ENCODE measurements around the gene SALL4. TPM values are rescaled to one million over a fixed set of nuclear protein-coding genes. Genes with fewer than 3 reads are reported as not detected.

Gene SALL4
- total and polyA plus RNA-seq, 2 experiments from 2014 or later, result 122 to 227 TPM

- H3K9me3 Mint-ChIP-seq, result no peaks in the 10 kb centered on the region
- peaks cover 21% of the 10 kb centered on the region for H3K27me3 Mint-ChIP-seq (ENCODE audit: insufficient read depth, low read depth, poor library complexity)
- no peaks in the 10 kb centered on the region for H3K27me3 ChIP-seq (ENCODE audit: insufficient read depth)
- peak overlapping the region; percentile 98 for H3K27ac Mint-ChIP-seq
- peaks cover 13% of the 10 kb centered on the region for H3K4me1 ChIP-seq (ENCODE audit: insufficient read depth)
- no peaks in the 10 kb centered on the region for H3K36me3 ChIP-seq (ENCODE audit: insufficient read depth)
- no peak for DNase-seq (ENCODE audit: low spot score)
- peaks cover 18% of the 10 kb centered on the region for H3K36me3 Mint-ChIP-seq (ENCODE audit: low read depth)
- H3F3A ChIP-seq (replicated peaks; ENCODE audit: low read depth), result no peaks in the 10 kb centered on the region
- H3K9me2 ChIP-seq (ENCODE audit: insufficient read depth), result no peaks in the 10 kb centered on the region
- peak overlapping the region; percentile 97 for H3K27ac ChIP-seq (ENCODE audit: low read depth)
- H2AFZ ChIP-seq, result no peak overlapping the region
- peak overlapping the region; percentile 97 for H3K4me3 Mint-ChIP-seq
- no peak for TF ChIP-seq STAT1 (IDR thresholded peaks at IDR 0.05; ENCODE audit: unreplicated experiment)
- no peak for TF ChIP-seq EZH2phosphoT487 (IDR thresholded peaks at IDR 0.05; ENCODE audit: unreplicated experiment)
- no peak for TF ChIP-seq REST (IDR thresholded peaks at IDR 0.05; ENCODE audit: unreplicated experiment)
- TF ChIP-seq ETS1 (IDR thresholded peaks at IDR 0.05), result no peak
- no peak for TF ChIP-seq CTCF (conservative IDR thresholded peaks at IDR 0.05; ENCODE audit: low read depth in 2 of 2)
- no peak for TF ChIP-seq ZNF114 (CRISPR knock-in tag; IDR thresholded peaks at IDR 0.05)
- TF ChIP-seq JUNB (IDR thresholded peaks at IDR 0.05; ENCODE audit: unreplicated experiment), result no peak
- no peak for TF ChIP-seq ZNF331 (CRISPR knock-in tag; IDR thresholded peaks at IDR 0.05; ENCODE audit: low read depth)
- no peak for TF ChIP-seq EZH2 (IDR thresholded peaks at IDR 0.05; ENCODE audit: low read depth, unreplicated experiment)
- no peak for TF ChIP-seq POLR2AphosphoS5 (IDR thresholded peaks at IDR 0.05; ENCODE audit: low read depth)
- TF ChIP-seq CREB1 (CRISPR knock-in tag; IDR thresholded peaks at IDR 0.05; ENCODE audit: low read depth), result no peak
- no peak for TF ChIP-seq ZNF462 (CRISPR knock-in tag; IDR thresholded peaks at IDR 0.05)
- H3K4me1 Mint-ChIP-seq, result peaks cover 34% of the 10 kb centered on the region
- H3K4me2 ChIP-seq, result peak overlapping the region; percentile 80
- ATAC-seq, result peak; percentile 2; the same call in 2 of the 3 replicates
- H3K4me3 ChIP-seq, result peak overlapping the region; percentile 76
- peaks cover 51% of the 10 kb centered on the region for H3K79me2 ChIP-seq (replicated peaks; ENCODE audit: insufficient read depth)
- H4K20me1 ChIP-seq (replicated peaks; ENCODE audit: insufficient read depth), result peaks cover 2% of the 10 kb centered on the region
These were observed 548 bp downstream of the SALL4 start for GRCh38 chr20:51801823-51802123.

Data from GM23338 (cell line).